HepG2 (cell line): Measurements from ENCODE around the gene IMPG2. TPM values are rescaled to one million over a fixed set of nuclear protein-coding genes. Genes with fewer than 3 reads are reported as not detected.

Experiments
- ATAC-seq: fragments of 200-7000 bp; cut with Tn5 transposase; 3 replicates; pipeline ENCODE4 v1.9.1; 2020; ENCODE audit warnings: mild to moderate bottlenecking, moderate library complexity
- BruUV-seq: library from RNA; stranded (reverse); fragments of 400-500 nt; replicated peaks from 2 replicates; lab custom pipeline; 2021; lab: Mats Ljungman, UMichigan
- CTCF ChIA-PET: fragments of 300-600 bp; formaldehyde crosslinking; extraction: SDS; loops from one replicate; lab custom pipeline; 2021; ENCODE audit warnings: low total read pairs, inconsistent platforms, low intra/inter-chr PET ratio; lab: Yijun Ruan, JAX
- POLR2A ChIA-PET: fragments of 350-600 bp; sonication (Branson Sonifier 250); formaldehyde crosslinking; loops from one replicate; lab custom pipeline; 2020; ENCODE audit warnings: antibody characterized with exemption, inconsistent platforms; lab: Yijun Ruan, JAX
- DNase-seq: peaks from one replicate; pipeline ENCODE4 v3.0.0-alpha.2; 2015; ENCODE audit warnings: low spot score
- FAIRE-seq: peaks from 3 replicates; lab custom pipeline; 2011; peaks lifted over from hg19 to GRCh38; lab: Jason Lieb, UNC
- H2AFZ ChIP-seq: one replicate; pipeline ENCODE4 v1.6.1; 2011; ENCODE audit warnings: low read length, inconsistent platforms
- H3K27ac ChIP-seq: fragments of 300-600 bp; 3 replicates; pipeline ENCODE4 v1.8.0; 2011; ENCODE audit warnings: mixed run types, mild to moderate bottlenecking, mixed read lengths, low read length, inconsistent platforms; ENCODE audit not compliant: insufficient read depth; ENCODE audit errors: extremely low read length
- H3K27me3 ChIP-seq, 2 experiments: fragments of 200-600 bp in 1 of 2; 2 replicates in 1 of 2; 3 replicates in 1 of 2; pipeline versions ENCODE4 v1.6.0 to v1.8.0; 2011; ENCODE audit warnings: low read length in 2 of 2, mild to moderate bottlenecking in 2 of 2, moderate library complexity in 2 of 2, inconsistent platforms in 1 of 2; ENCODE audit not compliant: insufficient read depth in 2 of 2, control insufficient read depth in 1 of 2
- H3K36me3 ChIP-seq, 2 experiments: fragments of 200-600 bp in 1 of 2; replicated peaks in 1 of 2; 2 replicates in 1 of 2; 3 replicates in 1 of 2; pipeline versions ENCODE4 v1.5.1 to v1.8.0; 2011; ENCODE audit warnings: low read length in 2 of 2, inconsistent platforms in 1 of 2; ENCODE audit not compliant: insufficient read depth in 2 of 2, control insufficient read depth in 1 of 2
- H3K4me1 ChIP-seq: 2 replicates; pipeline ENCODE4 v1.5.1; 2012; ENCODE audit warnings: low read length, inconsistent platforms; ENCODE audit not compliant: insufficient read depth
- H3K4me2 ChIP-seq: 2 replicates; pipeline ENCODE4 v1.6.0; 2011; ENCODE audit warnings: low read depth, low read length, inconsistent platforms
- H3K4me3 ChIP-seq, 3 experiments: fragments of 200-600 bp in 1 of 3; sonication (generic), shearing (Covaris generic) in 1 of 3; replicated peaks in 1 of 3; 2 replicates each; pipeline ENCODE4 v1.5.1; 2011 to 2016; ENCODE audit warnings: low read length in 3 of 3, inconsistent platforms in 2 of 3, low read depth in 2 of 3, mild to moderate bottlenecking in 2 of 3, control low read depth in 1 of 3, mixed read lengths in 1 of 3; ENCODE audit not compliant: insufficient read depth in 1 of 3
- H3K79me2 ChIP-seq: one replicate; pipeline ENCODE4 v1.6.1; 2011; ENCODE audit warnings: low read length, inconsistent platforms; ENCODE audit not compliant: insufficient read depth
- H3K9ac ChIP-seq: 2 replicates; pipeline ENCODE4 v1.6.0; 2011; ENCODE audit warnings: mild to moderate bottlenecking, low read depth, low read length, inconsistent platforms; ENCODE audit not compliant: insufficient read depth
- H3K9me3 ChIP-seq: 2 replicates; pipeline ENCODE4 v1.5.1; 2012; ENCODE audit warnings: mild to moderate bottlenecking, low read length
- H4K20me1 ChIP-seq: 2 replicates; pipeline ENCODE4 v1.6.0; 2011; ENCODE audit warnings: inconsistent platforms, mild to moderate bottlenecking, low read length, moderate library complexity; ENCODE audit not compliant: insufficient read depth
- FOXO1 ChIP-seq: sonication (generic); formaldehyde crosslinking; IDR thresholded peaks from 2 replicates; pipeline ENCODE4 v1.4.0; 2020; ENCODE audit warnings: missing genetic modification reagents
- HMG20A ChIP-seq: IDR thresholded peaks from 2 replicates; pipeline ENCODE4 v1.6.1; 2016; ENCODE audit warnings: borderline replicate concordance
- KDM5B ChIP-seq: sonication (generic); formaldehyde crosslinking; IDR thresholded peaks from 2 replicates; pipeline ENCODE4 v1.4.0; 2020; ENCODE audit warnings: missing genetic modification reagents, mild to moderate bottlenecking, borderline replicate concordance
- TAF15 ChIP-seq: fragments of 200-400 bp; formaldehyde crosslinking; IDR thresholded peaks from one replicate; pipeline ENCODE4 v1.6.1; 2018; ENCODE audit warnings: mild to moderate bottlenecking, low read depth, low read length; ENCODE audit not compliant: poor library complexity, severe bottlenecking
- ZNF24 ChIP-seq: fragments of 450-650 bp; IDR thresholded peaks from 2 replicates; pipeline ENCODE4 v1.6.1; 2017; ENCODE audit warnings: antibody characterized with exemption, mild to moderate bottlenecking
- ZNF331 ChIP-seq: sonication (generic); formaldehyde crosslinking; IDR thresholded peaks from 2 replicates; pipeline ENCODE4 v1.4.0; 2020; ENCODE audit warnings: missing genetic modification reagents
- ZNF460 ChIP-seq: sonication (generic); formaldehyde crosslinking; IDR thresholded peaks from 2 replicates; pipeline ENCODE4 v1.5.1; 2020; ENCODE audit warnings: missing genetic modification reagents, mild to moderate bottlenecking, borderline replicate concordance
- ZNF569 ChIP-seq: sonication (generic); formaldehyde crosslinking; IDR thresholded peaks from 2 replicates; pipeline ENCODE4 v1.5.0; 2020; ENCODE audit warnings: mild to moderate bottlenecking, missing genetic modification reagents, moderate library complexity, borderline replicate concordance
- ZNF816 ChIP-seq: sonication (generic); formaldehyde crosslinking; IDR thresholded peaks from 2 replicates; pipeline ENCODE4 v1.8.0; 2022; ENCODE audit warnings: missing genetic modification reagents, mild to moderate bottlenecking, borderline replicate concordance
- ZNF878 ChIP-seq: sonication (generic); formaldehyde crosslinking; IDR thresholded peaks from 2 replicates; pipeline ENCODE4 v1.8.1; 2023; ENCODE audit warnings: mild to moderate bottlenecking, missing genetic modification reagents, moderate library complexity
- ZNF883 ChIP-seq: sonication (generic); formaldehyde crosslinking; IDR thresholded peaks from 2 replicates; pipeline ENCODE4 v1.5.1; 2020; ENCODE audit warnings: mild to moderate bottlenecking, missing genetic modification reagents; ENCODE audit errors: not compliant biosample characterization
- WGBS: methylation state at CpG from one replicate; pipeline ENCODE4 v1.1.6; 2017; ENCODE audit warnings: low lambda C conversion rate; 5-methylcytosine and 5-hydroxymethylcytosine counted together
- in situ Hi-C: cut with HindIII; loops from 2 replicates; pipeline ENCODE4 v1.10.0; 2017; ENCODE audit warnings: low pct_unique_long_range_greater_than_20kb; ENCODE audit not compliant: extremely low pct_ligation_motif_present
- intact Hi-C: fragments of 100-400 bp; cut with micrococcal nuclease; formaldehyde crosslinking; loops from one replicate; pipeline ENCODE4 v1.10.0; 2022; ENCODE audit not compliant: unreplicated experiment
- polyA plus RNA-seq, 8 experiments: library from polyadenylated mRNA; depleted of rRNA in 3 of 8; stranded (reverse) in 7 of 8; unstranded in 1 of 8; fragments of >200 nt; fragmentation: Illumina TruSeq in 4 of 8; extraction: Trizol in 4 of 8; gene quantifications; 2 replicates each; pipeline versions ENCODE4 v1.2.1 to v1.2.3, GENCODE V29; 2011 to 2016; ENCODE audit warnings: low read depth in 4 of 8, missing spikeins in 1 of 8, mixed read lengths in 1 of 8; ENCODE audit not compliant: insufficient read depth in 1 of 8
- total RNA-seq, 5 experiments: library from RNA; depleted of rRNA; stranded (reverse); fragments of >200 nt; fragmentation: Illumina TruSeq; extraction: Trizol; gene quantifications; 2 replicates each; pipeline ENCODE4 v1.2.3, GENCODE V29; 2016; ENCODE audit warnings: low read depth in 1 of 5
- TF ChIP-seq, protein P1 (sequence below): sonication (generic); formaldehyde crosslinking; IDR thresholded peaks from 2 replicates; pipeline ENCODE4 v1.5.0; 2020; ENCODE audit warnings: mild to moderate bottlenecking, missing genetic modification reagents
- TF ChIP-seq, protein P2 (sequence below): sonication (generic); formaldehyde crosslinking; IDR thresholded peaks from 2 replicates; pipeline ENCODE4 v1.8.1; 2023; ENCODE audit warnings: missing genetic modification reagents, mild to moderate bottlenecking, borderline replicate concordance
- TF ChIP-seq, protein P3 (sequence below): sonication (generic); formaldehyde crosslinking; IDR thresholded peaks from 2 replicates; pipeline ENCODE4 v1.4.0; 2020; ENCODE audit warnings: mild to moderate bottlenecking, missing genetic modification reagents

The IMPG2 gene
- total and polyA plus RNA-seq, 2 of the 13 experiments (the other 11 are each of a cell fraction or from before 2014, with no cell fraction given): 0.02 to 0.03 TPM

DNA sequence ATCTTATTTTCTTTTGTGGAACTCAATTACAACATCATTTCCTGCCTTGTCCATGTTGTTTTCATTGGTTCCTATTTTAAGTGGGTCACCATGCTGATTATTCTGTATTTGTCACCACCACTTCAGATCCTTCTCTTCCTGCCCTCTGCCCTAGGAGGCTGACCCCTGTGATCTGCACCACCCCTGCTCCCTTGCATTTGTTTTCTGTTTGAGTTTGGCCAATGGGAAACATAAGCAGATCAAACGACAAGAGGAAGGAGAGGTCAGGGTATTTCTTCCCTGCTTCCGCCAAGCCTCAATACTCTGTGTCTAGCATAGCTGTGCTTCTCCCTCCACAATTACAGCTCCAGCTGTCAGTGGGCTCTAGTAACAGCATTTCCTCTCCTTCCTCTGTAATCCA is 71.6 kb downstream of the IMPG2 start:
- POLR2A ChIA-PET: no interaction called here
- Histone ChIP-seq H2AFZ (no peak overlapping the region), H3K27ac (no peak overlapping the region), H3K36me3 (no peaks in the 10 kb centered on the region), H3K27me3 (no peaks in the 10 kb centered on the region), H3K4me1 (no peaks in the 10 kb centered on the region), H3K4me2 (no peak overlapping the region), H3K4me3 (no peak overlapping the region), H3K9ac (no peak overlapping the region), H3K79me2 (no peaks in the 10 kb centered on the region), H4K20me1 (no peaks in the 10 kb centered on the region), H3K9me3 (no peaks in the 10 kb centered on the region)
- TF ChIP-seq KDM5B (CRISPR knock-in tag) (no peak), ZNF883 (CRISPR knock-in tag) (no peak), ZNF878 (CRISPR knock-in tag) (no peak), ZNF24 (no peak), HMG20A (no peak)
- in situ Hi-C loops: loop anchor here (25.0 kb wide), 1 partner anchor 389 kb away; no protein-coding TSS in a partner anchor
- CTCF ChIA-PET: no interaction called here
- FAIRE-seq (no peak), ATAC-seq (no peak), DNase-seq (no peak)
- WGBS: 59% methylated on average over 2 of the region's 2 CpGs
- no TSS peak for BruUV-seq
- intact Hi-C loops: no loop called here

DNA sequence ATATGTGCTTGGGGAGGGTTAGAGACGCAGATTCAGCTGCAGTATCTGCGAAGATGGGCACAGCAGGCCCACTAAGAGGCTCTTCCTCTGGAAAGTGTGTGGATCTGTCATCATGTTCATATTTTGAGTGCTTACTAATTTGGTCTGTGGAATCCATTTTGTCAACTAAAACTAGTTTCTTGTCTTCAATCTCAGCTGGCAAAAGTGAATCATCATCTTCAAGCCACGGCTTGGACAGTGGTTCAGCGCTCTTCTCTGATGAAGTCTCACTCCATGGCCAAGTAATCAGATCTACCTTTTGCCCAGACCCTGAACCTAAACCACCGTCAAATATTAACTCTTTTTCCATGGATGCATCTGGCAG is 76.2 kb downstream of the IMPG2 start:
- no peaks in the 10 kb centered on the region for H3K4me1 ChIP-seq
- DNase-seq (no peak), FAIRE-seq (no peak), ATAC-seq (no peak)
- no peaks in the 10 kb centered on the region for H3K36me3 ChIP-seq
- CTCF ChIA-PET: no interaction called here
- H3K27me3 ChIP-seq: no peaks in the 10 kb centered on the region
- no TSS peak for BruUV-seq
- intact Hi-C loops (no loop called here), in situ Hi-C loops (loop anchor here (25.0 kb wide), 1 partner anchor 393 kb away; no protein-coding TSS in a partner anchor)
- no peak overlapping the region for H3K4me3 ChIP-seq
- no peaks in the 10 kb centered on the region for H3K9me3 ChIP-seq
- no peak overlapping the region for H3K27ac ChIP-seq
- H4K20me1 ChIP-seq: no peaks in the 10 kb centered on the region
- no peak overlapping the region for H3K9ac ChIP-seq
- WGBS: 11% methylated on average over 5 of the region's 5 CpGs
- H3K79me2 ChIP-seq: no peaks in the 10 kb centered on the region
- no peak overlapping the region for H3K4me2 ChIP-seq
- POLR2A ChIA-PET: no interaction called here
- no peak overlapping the region for H2AFZ ChIP-seq
- TF ChIP-seq, protein P1, sequence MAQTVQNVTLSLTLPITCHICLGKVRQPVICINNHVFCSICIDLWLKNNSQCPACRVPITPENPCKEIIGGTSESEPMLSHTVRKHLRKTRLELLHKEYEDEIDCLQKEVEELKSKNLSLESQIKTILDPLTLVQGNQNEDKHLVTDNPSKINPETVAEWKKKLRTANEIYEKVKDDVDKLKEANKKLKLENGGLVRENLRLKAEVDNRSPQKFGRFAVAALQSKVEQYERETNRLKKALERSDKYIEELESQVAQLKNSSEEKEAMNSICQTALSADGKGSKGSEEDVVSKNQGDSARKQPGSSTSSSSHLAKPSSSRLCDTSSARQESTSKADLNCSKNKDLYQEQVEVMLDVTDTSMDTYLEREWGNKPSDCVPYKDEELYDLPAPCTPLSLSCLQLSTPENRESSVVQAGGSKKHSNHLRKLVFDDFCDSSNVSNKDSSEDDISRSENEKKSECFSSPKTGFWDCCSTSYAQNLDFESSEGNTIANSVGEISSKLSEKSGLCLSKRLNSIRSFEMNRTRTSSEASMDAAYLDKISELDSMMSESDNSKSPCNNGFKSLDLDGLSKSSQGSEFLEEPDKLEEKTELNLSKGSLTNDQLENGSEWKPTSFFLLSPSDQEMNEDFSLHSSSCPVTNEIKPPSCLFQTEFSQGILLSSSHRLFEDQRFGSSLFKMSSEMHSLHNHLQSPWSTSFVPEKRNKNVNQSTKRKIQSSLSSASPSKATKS: no peak
- no peak for TF ChIP-seq FOXO1 (CRISPR knock-in tag)
- no peak for TF ChIP-seq ZNF331 (CRISPR knock-in tag)
- TF ChIP-seq, protein P2, sequence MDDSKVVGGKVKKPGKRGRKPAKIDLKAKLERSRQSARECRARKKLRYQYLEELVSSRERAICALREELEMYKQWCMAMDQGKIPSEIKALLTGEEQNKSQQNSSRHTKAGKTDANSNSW (CRISPR knock-in tag): no peak
- TF ChIP-seq ZNF816 (CRISPR knock-in tag): no peak
- TF ChIP-seq ZNF569: no peak
- TF ChIP-seq ZNF460 (CRISPR knock-in tag): no peak
- no peak for TF ChIP-seq TAF15
- TF ChIP-seq, protein P3, sequence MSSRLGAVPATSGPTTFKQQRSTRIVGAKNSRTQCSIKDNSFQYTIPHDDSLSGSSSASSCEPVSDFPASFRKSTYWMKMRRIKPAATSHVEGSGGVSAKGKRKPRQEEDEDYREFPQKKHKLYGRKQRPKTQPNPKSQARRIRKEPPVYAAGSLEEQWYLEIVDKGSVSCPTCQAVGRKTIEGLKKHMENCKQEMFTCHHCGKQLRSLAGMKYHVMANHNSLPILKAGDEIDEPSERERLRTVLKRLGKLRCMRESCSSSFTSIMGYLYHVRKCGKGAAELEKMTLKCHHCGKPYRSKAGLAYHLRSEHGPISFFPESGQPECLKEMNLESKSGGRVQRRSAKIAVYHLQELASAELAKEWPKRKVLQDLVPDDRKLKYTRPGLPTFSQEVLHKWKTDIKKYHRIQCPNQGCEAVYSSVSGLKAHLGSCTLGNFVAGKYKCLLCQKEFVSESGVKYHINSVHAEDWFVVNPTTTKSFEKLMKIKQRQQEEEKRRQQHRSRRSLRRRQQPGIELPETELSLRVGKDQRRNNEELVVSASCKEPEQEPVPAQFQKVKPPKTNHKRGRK (CRISPR knock-in tag): no peak
